HCT116 (cell line): ENCODE results near the gene CMBL. TPM values are rescaled to one million over a fixed set of nuclear protein-coding genes. Genes with fewer than 3 reads are reported as not detected.

Experiments used
- ATAC-seq: fragments of 200-7000 bp; cut with Tn5 transposase; 2 replicates; pipeline ENCODE4 v1.9.1; 2020; ENCODE audit warnings: mild to moderate bottlenecking, moderate library complexity
- BruUV-seq: library from RNA; stranded (reverse); fragments of 400-500 nt; replicated peaks from 2 replicates; lab custom pipeline; 2021; lab: Mats Ljungman, UMichigan
- CTCF ChIA-PET: fragments of 300-600 bp; sonication (Branson Sonifier 250); formaldehyde crosslinking; loops from one replicate; lab custom pipeline; 2021; ENCODE audit warnings: antibody characterized with exemption; lab: Charles Lee
- POLR2A ChIA-PET: fragments of 300-600, 350-600 bp; sonication (Branson Sonifier 250); formaldehyde crosslinking; loops from one replicate; lab custom pipeline; 2021; ENCODE audit warnings: antibody characterized with exemption; lab: Charles Lee
- RAD21 ChIA-PET, 2 experiments: fragments of 300-600 bp; sonication (Branson Sonifier 250); formaldehyde crosslinking; loops; one replicate each; lab custom pipeline; 2023; ENCODE audit warnings: low total read pairs in 2 of 2; ENCODE audit not compliant: uncharacterized antibody in 2 of 2, unreplicated experiment in 2 of 2, low non-redundant PET in 1 of 2; lab: Charles Lee
- DNase-seq: peaks from one replicate; pipeline ENCODE4 v3.0.0-alpha.2; 2010; ENCODE audit warnings: low read depth, low spot score
- H2AFZ ChIP-seq: fragments of 200-600 bp; shearing (Covaris generic), sonication (generic); 2 replicates; pipeline ENCODE4 v1.6.1; 2017; ENCODE audit warnings: low read depth, mixed run types, mixed read lengths, antibody characterized with exemption, low read length; ENCODE audit not compliant: poor library complexity, severe bottlenecking
- H3K27ac ChIP-seq: 2 replicates; pipeline ENCODE4 v1.5.1; 2012; ENCODE audit warnings: low read depth, low read length
- H3K27me3 ChIP-seq: fragments of 200-600 bp; sonication (generic); 2 replicates; pipeline ENCODE4 v1.6.1; 2016; ENCODE audit warnings: mixed run types, low read length, mixed read lengths; ENCODE audit not compliant: insufficient read depth
- H3K36me3 ChIP-seq, 2 experiments: fragments of 200-500 bp in 1 of 2; fragments of 200-600 bp in 1 of 2; sonication (Bioruptor generic) in 1 of 2; sonication (generic) in 1 of 2; 2 replicates each; pipeline versions ENCODE4 v1.5.1 to v1.6.1; 2014 to 2016; ENCODE audit warnings: low read length in 2 of 2, inconsistent platforms in 1 of 2, mixed read lengths in 1 of 2, mixed run types in 1 of 2; ENCODE audit not compliant: insufficient read depth in 2 of 2, control insufficient read depth in 1 of 2
- H3K4me1 ChIP-seq, 2 experiments: fragments of 200-600 bp in 1 of 2; sonication (generic) in 1 of 2; 2 replicates each; pipeline versions ENCODE4 v1.5.1 to v1.6.1; 2012 to 2017; ENCODE audit warnings: low read length in 2 of 2, inconsistent platforms in 1 of 2, mild to moderate bottlenecking in 1 of 2, mixed read lengths in 1 of 2, mixed run types in 1 of 2, moderate library complexity in 1 of 2; ENCODE audit not compliant: insufficient read depth in 2 of 2, control insufficient read depth in 1 of 2
- H3K4me2 ChIP-seq: fragments of 200-600 bp; sonication (generic); 2 replicates; pipeline ENCODE4 v1.6.1; 2017; ENCODE audit warnings: mixed run types, low read length, mixed read lengths
- H3K4me3 ChIP-seq, 2 experiments: fragments of 200-600 bp in 1 of 2; sonication (generic) in 1 of 2; replicated peaks in 1 of 2; 2 replicates each; pipeline ENCODE4 v1.5.1; 2011 to 2016; ENCODE audit warnings: low read length in 2 of 2, control low read depth in 1 of 2, low read depth in 1 of 2, mild to moderate bottlenecking in 1 of 2, mixed read lengths in 1 of 2, mixed run types in 1 of 2
- H3K79me2 ChIP-seq: fragments of 200-600 bp; sonication (generic); 2 replicates; pipeline ENCODE4 v1.6.1; 2017; ENCODE audit warnings: mild to moderate bottlenecking, mixed run types, low read length, moderate library complexity, mixed read lengths; ENCODE audit not compliant: insufficient read depth
- H3K9ac ChIP-seq: fragments of 200-600 bp; sonication (generic); 2 replicates; pipeline ENCODE4 v1.6.1; 2016; ENCODE audit warnings: low read length, mixed read lengths
- H3K9me2 ChIP-seq: fragments of 200-600 bp; sonication (generic), shearing (Covaris generic); 2 replicates; pipeline ENCODE4 v1.6.1; 2017; ENCODE audit warnings: mixed run types, mild to moderate bottlenecking, moderate library complexity; ENCODE audit not compliant: insufficient read depth
- H3K9me3 ChIP-seq, 2 experiments: fragments of 200-500 bp in 1 of 2; fragments of 200-600 bp in 1 of 2; sonication (Bioruptor generic) in 1 of 2; sonication (generic) in 1 of 2; 2 replicates each; pipeline ENCODE4 v1.6.1; 2014 to 2017; ENCODE audit warnings: low read length in 2 of 2, mixed read lengths in 2 of 2, inconsistent platforms in 1 of 2, low read depth in 1 of 2, mild to moderate bottlenecking in 1 of 2, mixed run types in 1 of 2, moderate library complexity in 1 of 2; ENCODE audit not compliant: control insufficient read depth in 1 of 2, insufficient read depth in 1 of 2
- H4K20me1 ChIP-seq: fragments of 200-600 bp; sonication (generic), shearing (Covaris generic); 2 replicates; pipeline ENCODE4 v1.6.1; 2017; ENCODE audit warnings: mixed run types, mild to moderate bottlenecking, moderate library complexity; ENCODE audit not compliant: insufficient read depth
- CBX3 ChIP-seq: IDR thresholded peaks from 2 replicates; pipeline ENCODE4 v1.6.1; 2012; ENCODE audit warnings: low read depth
- EGR1 ChIP-seq: IDR thresholded peaks from 2 replicates; pipeline ENCODE4 v1.6.1; 2012; ENCODE audit warnings: low read depth
- ELF1 ChIP-seq: IDR thresholded peaks from 2 replicates; pipeline ENCODE4 v1.6.1; 2012; ENCODE audit warnings: low read depth, borderline replicate concordance
- EZH2phosphoT487 ChIP-seq: fragments of 200-600 bp; IDR thresholded peaks from 2 replicates; pipeline ENCODE4 v1.6.1; 2018; ENCODE audit warnings: antibody characterized with exemption, borderline replicate concordance
- FOSL1 ChIP-seq: IDR thresholded peaks from 2 replicates; pipeline ENCODE4 v1.6.1; 2012; ENCODE audit warnings: low read depth
- POLR2A ChIP-seq: IDR thresholded peaks from 2 replicates; pipeline ENCODE4 v1.7.0; 2011; ENCODE audit warnings: borderline replicate concordance; ENCODE audit not compliant: insufficient read depth, insufficient read length; ENCODE audit errors: extremely low read depth
- RAD21 ChIP-seq: IDR thresholded peaks from 2 replicates; pipeline ENCODE4 v1.6.1; 2012; ENCODE audit warnings: low read depth, mild to moderate bottlenecking
- SIN3A ChIP-seq: IDR thresholded peaks from 2 replicates; pipeline ENCODE4 v1.6.1; 2012; ENCODE audit warnings: low read depth
- SRF ChIP-seq: IDR thresholded peaks from 2 replicates; pipeline ENCODE4 v1.6.1; 2012; ENCODE audit warnings: low read depth
- TCF7L2 ChIP-seq: IDR thresholded peaks from 2 replicates; pipeline ENCODE4 v1.7.0; 2011; ENCODE audit warnings: borderline replicate concordance, inconsistent platforms; ENCODE audit not compliant: insufficient read depth, insufficient read length; ENCODE audit errors: extremely low read depth
- YY1 ChIP-seq: IDR thresholded peaks from 2 replicates; pipeline ENCODE4 v1.6.1; 2011; ENCODE audit warnings: low read length, low read depth, moderate library complexity, mild to moderate bottlenecking; ENCODE audit not compliant: insufficient replicate concordance; ENCODE audit errors: extremely low read depth
- ZFX ChIP-seq: fragments of 450-650 bp; IDR thresholded peaks from 2 replicates; pipeline ENCODE4 v1.6.1; 2017
- intact Hi-C: fragments of 100-400 bp; cut with micrococcal nuclease; formaldehyde crosslinking; loops from 2 replicates; pipeline ENCODE4 v1.10.0; 2022
- total RNA-seq: library from RNA; stranded (reverse); gene quantifications from one replicate; pipeline ENCODE4 v1.2.1, GENCODE V29; 2021; ENCODE audit not compliant: unreplicated experiment
- TF ChIP-seq, protein P1 (sequence below): IDR thresholded peaks from 2 replicates; pipeline ENCODE4 v1.6.1; 2012; ENCODE audit warnings: low read depth
- TF ChIP-seq, protein P2 (sequence below): IDR thresholded peaks from 2 replicates; pipeline ENCODE4 v1.6.1; 2012
- TF ChIP-seq, protein P3 (sequence below), 3 experiments: fragments of 200-600 bp in 1 of 3; sonication (generic) in 1 of 3; IDR thresholded peaks in 2 of 3; conservative IDR thresholded peaks in 1 of 3; 2 replicates each; pipeline ENCODE4 v1.5.1; 2012 to 2017; ENCODE audit warnings: low read depth in 2 of 3, low read length in 2 of 3, antibody characterized with exemption in 1 of 3, borderline replicate concordance in 1 of 3, control low read depth in 1 of 3, mild to moderate bottlenecking in 1 of 3, mixed read lengths in 1 of 3, mixed run types in 1 of 3, moderate library complexity in 1 of 3; ENCODE audit not compliant: insufficient read depth in 1 of 3
- TF ChIP-seq, protein P4 (sequence below): IDR thresholded peaks from 2 replicates; pipeline ENCODE4 v1.6.1; 2011; ENCODE audit warnings: mild to moderate bottlenecking, low read length, moderate library complexity; ENCODE audit not compliant: insufficient replicate concordance; ENCODE audit errors: extremely low read depth
- TF ChIP-seq, protein P5 (sequence below): IDR thresholded peaks from 2 replicates; pipeline ENCODE4 v1.6.1; 2012

The CMBL gene
- total RNA-seq, 1 experiment from 2014 or later: 51.0 TPM

DNA sequence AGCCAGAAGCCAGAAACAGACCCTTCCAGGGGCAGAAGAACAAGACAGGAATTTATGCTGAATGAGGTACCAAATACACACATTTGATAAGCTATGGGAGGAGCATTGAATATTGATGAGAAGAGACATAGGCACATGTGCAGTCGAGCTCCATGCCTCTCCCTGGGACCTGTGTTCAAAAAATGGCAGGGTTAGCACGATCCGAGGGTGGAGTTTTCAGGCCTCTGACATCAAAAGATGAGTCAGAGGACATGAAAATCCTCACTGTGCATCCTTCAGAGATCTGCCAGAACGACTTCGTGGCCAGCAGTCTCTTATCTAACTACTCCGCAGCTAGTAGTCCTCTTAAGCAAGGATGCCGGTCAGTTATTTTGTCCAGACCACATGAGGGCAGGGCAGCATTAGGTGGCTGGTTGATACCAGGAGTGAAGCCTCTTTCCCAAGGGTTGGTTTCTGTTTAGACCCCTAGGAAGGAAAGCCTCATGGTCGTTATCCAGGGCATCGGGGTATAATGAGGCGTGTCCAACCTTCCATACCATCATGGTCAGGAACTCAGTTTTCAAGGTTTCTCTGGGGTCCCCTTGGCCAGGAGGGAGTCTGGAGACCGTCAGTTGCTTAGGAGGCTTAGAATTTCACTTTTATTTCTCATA, 11.6 kb upstream of the CMBL start:
- H3K4me2 ChIP-seq: no peak overlapping the region
- POLR2A ChIA-PET: no interaction called here

More for the DNA sequence above, 11.6 kb upstream of the CMBL start:
- no peak overlapping the region for H3K9ac ChIP-seq
- intact Hi-C loops: no loop called here
- H3K9me2 ChIP-seq: no peaks in the 10 kb centered on the region
- no peaks in the 10 kb centered on the region for H3K36me3 ChIP-seq
- ChIA-PET CTCF (interaction anchor here (0.9 kb wide), 2 partner anchors 11 to 35 kb away, joined by 3 read pairs; no protein-coding TSS in a partner anchor), RAD21 (no interaction called here)
- H3K27ac ChIP-seq: no peak overlapping the region
- DNase-seq: no peak
- H2AFZ ChIP-seq: no peak overlapping the region
- no TSS peak for BruUV-seq
- no peaks in the 10 kb centered on the region for H3K27me3 ChIP-seq
- ATAC-seq: no peak; the same call in 1 of the 2 replicates
- H3K79me2 ChIP-seq: no peaks in the 10 kb centered on the region
- TF ChIP-seq, protein P1, sequence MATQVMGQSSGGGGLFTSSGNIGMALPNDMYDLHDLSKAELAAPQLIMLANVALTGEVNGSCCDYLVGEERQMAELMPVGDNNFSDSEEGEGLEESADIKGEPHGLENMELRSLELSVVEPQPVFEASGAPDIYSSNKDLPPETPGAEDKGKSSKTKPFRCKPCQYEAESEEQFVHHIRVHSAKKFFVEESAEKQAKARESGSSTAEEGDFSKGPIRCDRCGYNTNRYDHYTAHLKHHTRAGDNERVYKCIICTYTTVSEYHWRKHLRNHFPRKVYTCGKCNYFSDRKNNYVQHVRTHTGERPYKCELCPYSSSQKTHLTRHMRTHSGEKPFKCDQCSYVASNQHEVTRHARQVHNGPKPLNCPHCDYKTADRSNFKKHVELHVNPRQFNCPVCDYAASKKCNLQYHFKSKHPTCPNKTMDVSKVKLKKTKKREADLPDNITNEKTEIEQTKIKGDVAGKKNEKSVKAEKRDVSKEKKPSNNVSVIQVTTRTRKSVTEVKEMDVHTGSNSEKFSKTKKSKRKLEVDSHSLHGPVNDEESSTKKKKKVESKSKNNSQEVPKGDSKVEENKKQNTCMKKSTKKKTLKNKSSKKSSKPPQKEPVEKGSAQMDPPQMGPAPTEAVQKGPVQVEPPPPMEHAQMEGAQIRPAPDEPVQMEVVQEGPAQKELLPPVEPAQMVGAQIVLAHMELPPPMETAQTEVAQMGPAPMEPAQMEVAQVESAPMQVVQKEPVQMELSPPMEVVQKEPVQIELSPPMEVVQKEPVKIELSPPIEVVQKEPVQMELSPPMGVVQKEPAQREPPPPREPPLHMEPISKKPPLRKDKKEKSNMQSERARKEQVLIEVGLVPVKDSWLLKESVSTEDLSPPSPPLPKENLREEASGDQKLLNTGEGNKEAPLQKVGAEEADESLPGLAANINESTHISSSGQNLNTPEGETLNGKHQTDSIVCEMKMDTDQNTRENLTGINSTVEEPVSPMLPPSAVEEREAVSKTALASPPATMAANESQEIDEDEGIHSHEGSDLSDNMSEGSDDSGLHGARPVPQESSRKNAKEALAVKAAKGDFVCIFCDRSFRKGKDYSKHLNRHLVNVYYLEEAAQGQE: no peak
- TF ChIP-seq, protein P2, sequence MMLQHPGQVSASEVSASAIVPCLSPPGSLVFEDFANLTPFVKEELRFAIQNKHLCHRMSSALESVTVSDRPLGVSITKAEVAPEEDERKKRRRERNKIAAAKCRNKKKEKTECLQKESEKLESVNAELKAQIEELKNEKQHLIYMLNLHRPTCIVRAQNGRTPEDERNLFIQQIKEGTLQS: no peak
- TF ChIP-seq ELF1 (no peak), RAD21 (no peak), EGR1 (no peak), SIN3A (no peak), ZFX (no peak), SRF (no peak), POLR2A (no peak), EZH2phosphoT487 (no peak), YY1 (no peak), TCF7L2 (no peak), CBX3 (no peak), FOSL1 (no peak)
- TF ChIP-seq, protein P3, sequence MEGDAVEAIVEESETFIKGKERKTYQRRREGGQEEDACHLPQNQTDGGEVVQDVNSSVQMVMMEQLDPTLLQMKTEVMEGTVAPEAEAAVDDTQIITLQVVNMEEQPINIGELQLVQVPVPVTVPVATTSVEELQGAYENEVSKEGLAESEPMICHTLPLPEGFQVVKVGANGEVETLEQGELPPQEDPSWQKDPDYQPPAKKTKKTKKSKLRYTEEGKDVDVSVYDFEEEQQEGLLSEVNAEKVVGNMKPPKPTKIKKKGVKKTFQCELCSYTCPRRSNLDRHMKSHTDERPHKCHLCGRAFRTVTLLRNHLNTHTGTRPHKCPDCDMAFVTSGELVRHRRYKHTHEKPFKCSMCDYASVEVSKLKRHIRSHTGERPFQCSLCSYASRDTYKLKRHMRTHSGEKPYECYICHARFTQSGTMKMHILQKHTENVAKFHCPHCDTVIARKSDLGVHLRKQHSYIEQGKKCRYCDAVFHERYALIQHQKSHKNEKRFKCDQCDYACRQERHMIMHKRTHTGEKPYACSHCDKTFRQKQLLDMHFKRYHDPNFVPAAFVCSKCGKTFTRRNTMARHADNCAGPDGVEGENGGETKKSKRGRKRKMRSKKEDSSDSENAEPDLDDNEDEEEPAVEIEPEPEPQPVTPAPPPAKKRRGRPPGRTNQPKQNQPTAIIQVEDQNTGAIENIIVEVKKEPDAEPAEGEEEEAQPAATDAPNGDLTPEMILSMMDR (IDR thresholded peaks at IDR 0.05 in 2 of 3, conservative IDR thresholded peaks at IDR 0.05 in 1 of 3; ENCODE audit: borderline replicate concordance in 1 of 3, insufficient read depth in 1 of 3, low read depth in 2 of 3, low read length in 2 of 3): no peak
- TF ChIP-seq, protein P4, sequence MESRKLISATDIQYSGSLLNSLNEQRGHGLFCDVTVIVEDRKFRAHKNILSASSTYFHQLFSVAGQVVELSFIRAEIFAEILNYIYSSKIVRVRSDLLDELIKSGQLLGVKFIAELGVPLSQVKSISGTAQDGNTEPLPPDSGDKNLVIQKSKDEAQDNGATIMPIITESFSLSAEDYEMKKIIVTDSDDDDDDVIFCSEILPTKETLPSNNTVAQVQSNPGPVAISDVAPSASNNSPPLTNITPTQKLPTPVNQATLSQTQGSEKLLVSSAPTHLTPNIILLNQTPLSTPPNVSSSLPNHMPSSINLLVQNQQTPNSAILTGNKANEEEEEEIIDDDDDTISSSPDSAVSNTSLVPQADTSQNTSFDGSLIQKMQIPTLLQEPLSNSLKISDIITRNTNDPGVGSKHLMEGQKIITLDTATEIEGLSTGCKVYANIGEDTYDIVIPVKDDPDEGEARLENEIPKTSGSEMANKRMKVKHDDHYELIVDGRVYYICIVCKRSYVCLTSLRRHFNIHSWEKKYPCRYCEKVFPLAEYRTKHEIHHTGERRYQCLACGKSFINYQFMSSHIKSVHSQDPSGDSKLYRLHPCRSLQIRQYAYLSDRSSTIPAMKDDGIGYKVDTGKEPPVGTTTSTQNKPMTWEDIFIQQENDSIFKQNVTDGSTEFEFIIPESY: no peak
- TF ChIP-seq, protein P5, sequence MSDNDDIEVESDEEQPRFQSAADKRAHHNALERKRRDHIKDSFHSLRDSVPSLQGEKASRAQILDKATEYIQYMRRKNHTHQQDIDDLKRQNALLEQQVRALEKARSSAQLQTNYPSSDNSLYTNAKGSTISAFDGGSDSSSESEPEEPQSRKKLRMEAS: no peak
- H3K9me3 ChIP-seq: no peaks in the 10 kb centered on the region
- H3K4me3 ChIP-seq: no peak overlapping the region
- H3K4me1 ChIP-seq: peaks cover 2 to 19% of the 10 kb centered on the region in 2 experiments; a peak in 3 of 4 replicates
- no peaks in the 10 kb centered on the region for H4K20me1 ChIP-seq
